ENCODE data around the gene BANF2.
"Not testable (repeated sequence)": the region's sequence is repeated elsewhere in the genome, so short reads cannot be mapped to it uniquely, and the experiment has no call there.

Gene BANF2

DNA sequence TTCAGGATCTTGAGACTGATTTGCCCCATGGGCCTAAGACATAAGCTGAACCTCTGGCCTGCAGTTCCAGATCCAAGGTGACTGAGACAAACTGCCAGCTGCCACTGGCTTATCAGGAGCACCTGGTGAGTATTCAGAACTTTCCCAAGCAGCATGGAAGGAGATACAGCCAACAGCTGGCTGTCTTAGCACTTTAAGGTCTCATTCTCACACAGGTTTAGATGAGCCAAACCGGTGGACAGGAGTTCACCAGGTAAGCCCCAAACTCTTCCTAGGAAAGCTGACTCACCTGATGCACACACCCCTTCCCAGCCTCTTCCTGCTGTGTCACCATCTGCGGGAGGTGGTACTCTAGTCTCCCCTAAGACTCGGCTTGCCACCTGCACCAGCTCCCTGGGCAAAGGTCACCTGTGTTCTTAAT, at the start of gene BANF2:
TSS of gene BANF2 (plus strand) at position 36 of the 421 bp plus-strand sequence. CDS start 25,060 bp downstream, outside the sequence.
- no peak for DNase-seq

GRCh38 chr20:17650301-17651128, 49.3 kb upstream of the BANF2 start:
- no peak for DNase-seq

DNA sequence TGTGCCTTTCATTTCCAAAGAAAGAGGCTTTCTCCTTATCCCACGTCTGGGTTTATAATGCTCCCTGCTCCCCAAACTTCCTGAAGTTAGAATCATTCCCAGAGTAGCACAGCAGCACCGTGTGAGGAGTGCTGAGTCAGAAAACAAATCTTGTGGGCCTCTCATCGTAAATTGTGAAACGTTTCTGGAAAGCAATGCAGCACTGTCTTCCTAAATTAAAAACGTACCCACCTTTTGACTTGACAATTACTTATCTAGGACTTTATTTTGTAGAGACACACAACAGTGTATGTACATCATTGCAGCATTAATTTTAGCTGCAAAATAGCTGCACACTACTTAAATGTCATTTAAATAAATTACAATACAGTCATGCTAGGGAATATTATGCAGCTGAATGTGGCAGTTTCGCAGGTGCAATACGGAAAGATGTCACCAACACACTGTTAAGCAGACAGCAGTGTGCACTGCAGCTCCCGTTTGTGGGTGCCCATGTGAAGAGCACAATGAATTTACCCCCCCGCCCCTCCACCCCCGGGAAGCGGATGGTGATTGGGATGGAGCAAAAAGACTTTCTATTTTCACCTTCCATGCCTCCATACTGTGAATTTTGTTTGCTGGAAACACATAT, 48.5 kb upstream of the BANF2 start:
- DNase-seq: no peak

DNA sequence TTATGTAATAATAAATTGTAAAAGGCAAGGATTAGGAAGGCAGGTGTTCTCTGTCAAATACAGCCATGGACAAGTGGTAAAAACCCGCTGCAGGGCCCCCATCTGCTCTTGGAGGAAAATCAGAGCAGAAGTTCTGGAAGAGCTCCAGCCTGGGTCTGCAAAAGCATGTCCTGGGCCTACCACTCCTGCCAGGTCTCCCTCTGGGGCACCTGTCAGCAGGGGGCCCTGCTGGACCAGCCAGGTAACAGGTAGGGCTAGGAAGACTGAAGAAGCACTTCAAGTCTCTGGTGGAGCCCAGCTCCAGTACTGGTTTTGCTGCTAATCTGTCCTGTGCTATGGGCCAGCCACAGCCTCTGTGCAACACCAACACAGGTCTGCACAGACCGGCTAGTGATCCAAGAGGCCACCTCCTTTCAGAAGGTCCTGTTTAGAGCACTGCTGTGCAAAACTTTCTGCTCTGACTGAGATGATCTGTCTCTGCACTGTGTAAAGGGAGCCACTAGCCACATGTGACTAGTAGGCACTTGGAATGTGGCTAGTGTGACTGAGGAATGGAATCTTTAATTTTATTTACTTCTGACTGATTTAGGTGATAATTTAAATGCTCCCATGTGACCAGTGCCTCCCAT, 47.9 kb upstream of the BANF2 start:
- DNase-seq: no peak

DNA sequence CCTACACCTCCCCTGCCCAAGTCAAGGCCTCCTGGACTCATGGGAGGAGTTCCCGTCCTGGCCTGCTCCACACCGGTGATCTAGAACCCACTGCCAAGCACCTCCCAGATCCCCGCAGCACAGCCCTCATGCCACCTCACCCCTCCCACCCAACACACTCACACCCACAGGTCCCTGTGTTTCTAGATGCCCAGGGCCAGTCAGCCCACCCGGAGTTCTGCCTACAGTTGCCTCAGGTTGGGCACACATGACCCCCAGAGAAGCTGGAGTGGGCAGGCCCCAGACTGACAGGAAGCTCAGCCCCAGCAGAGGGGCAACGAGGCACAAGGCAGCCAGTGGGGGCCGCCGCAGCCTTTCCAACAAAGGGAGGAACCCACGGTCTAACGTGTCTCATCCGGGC, 47.4 kb upstream of the BANF2 start:
- DNase-seq: no peak

GRCh38 chr20:17653835-17654648, 45.7 kb upstream of the BANF2 start:
- DNase-seq: no peak

GRCh38 chr20:17654649-17655285, 45.0 kb upstream of the BANF2 start:
- DNase-seq: no peak

GRCh38 chr20:17655286-17655651, 44.5 kb upstream of the BANF2 start:
- DNase-seq: no peak

- no peak for DNase-seq
Measured at GRCh38 chr20:17655865-17656479, 43.8 kb upstream of the BANF2 start.

- DNase-seq: no peak
Measured at GRCh38 chr20:17657079-17657825, 42.5 kb upstream of the BANF2 start.

DNA sequence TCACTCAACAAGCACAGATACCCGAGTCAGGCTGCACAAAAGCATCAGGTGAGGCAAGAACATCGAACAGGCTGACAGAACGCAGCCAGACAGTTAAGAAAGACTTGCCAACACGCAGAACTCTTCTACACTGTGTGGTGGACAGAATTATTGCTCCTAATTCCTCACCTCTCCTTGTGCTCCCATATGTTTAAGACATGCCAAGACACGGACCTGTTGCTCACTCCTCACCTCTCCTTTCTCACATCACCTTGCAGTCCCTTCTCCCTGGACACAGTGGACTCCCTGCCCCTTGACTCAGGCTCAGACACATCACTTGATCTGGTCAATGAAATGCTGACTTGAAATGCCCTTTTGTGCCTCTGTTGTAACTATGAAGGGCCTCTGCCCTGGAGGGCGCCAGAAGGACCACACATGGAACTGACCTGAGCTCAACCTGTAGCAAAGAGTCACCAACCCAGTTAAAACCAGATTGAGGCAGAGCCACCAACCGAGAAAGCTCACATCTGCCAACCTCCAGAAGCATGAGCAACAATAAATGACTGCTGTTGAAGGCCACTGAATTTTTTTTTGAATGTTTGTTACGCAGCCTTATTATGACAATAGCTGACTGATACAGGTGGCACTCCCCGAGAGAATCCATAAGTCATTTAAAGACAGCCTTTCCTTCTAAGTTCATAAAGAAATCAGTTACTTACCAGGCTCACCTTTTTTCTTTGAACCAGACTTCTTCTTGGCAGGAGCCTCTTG, 41.7 kb upstream of the BANF2 start:
- DNase-seq: no peak

DNA sequence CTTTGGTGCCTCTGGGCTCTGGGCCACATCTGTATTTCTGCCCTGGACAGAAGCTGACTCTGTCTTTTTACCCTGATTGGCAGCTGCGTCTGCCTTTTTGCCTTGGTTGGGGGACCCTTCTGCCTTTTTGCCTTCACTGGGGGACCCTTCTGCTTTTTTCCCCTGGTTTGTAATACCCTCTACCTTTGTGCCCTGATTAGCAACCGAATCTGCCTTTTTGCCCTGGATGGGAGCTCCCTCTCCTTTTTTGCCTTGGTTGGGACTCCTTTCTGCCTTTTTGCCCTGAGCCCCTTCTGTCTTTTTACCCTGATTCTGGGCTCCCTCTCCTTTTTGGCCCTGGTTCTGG, 41.1 kb upstream of the BANF2 start:
- no peak for DNase-seq

DNA sequence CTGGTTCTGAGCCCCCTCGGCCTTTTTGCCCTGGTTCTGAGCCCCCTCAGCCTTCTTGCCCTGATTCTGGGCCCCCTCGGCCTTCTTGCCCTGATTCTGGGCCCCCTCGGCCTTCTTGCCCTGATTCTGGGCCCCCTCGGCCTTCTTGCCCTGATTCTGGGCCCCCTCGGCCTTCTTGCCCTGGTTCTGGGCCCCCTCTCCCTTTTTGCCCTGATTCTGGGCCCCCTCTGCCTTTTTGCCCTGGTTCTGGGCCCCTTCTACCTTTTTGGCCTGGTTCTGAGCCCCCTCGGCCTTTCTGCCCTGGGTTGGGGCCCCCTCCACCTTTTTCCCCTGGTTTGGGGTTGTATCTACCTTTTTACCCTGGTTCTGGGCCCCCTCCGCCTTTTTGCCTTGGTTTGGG, 40.4 kb upstream of the BANF2 start:
- DNase-seq: not testable (repeated sequence)

DNA sequence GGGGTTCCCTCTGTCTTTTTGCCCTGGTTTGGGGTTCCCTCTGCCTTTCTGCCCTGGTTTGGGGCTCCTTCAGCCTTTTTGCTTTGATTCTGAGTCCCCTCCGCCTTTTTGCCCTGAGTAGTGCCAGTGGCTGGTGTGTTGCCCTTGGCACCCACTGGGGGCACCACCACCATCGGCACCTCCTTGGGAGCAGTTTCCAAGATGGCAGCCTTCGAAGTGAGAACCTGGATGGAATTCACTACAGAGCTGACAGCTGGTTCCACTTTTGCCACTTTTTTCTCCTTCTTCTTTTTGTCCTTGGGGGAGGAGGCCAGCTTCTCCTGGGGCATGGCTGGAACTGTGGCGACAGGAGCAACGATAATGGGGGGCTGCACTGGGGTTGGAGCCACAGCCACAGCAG, 40.0 kb upstream of the BANF2 start:
- no peak for DNase-seq

DNA sequence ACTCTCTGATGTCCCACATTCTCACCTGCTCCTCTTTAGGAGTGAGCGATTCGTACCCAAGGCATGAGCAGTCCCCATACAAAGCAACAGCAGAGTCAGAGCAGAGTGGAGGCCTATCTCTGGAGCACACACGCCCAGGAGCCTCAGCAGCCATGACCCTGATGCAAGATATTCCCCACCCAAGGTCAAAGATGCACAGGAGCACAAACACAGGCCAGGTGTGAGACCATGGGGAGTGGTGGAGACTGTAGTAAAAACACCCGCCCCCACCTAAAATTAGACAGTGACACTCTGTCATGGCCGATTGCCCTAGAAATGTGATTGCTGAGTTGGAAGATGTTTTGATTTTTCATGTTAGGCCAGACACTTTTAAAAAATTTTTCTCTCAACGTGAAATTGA, 39.1 kb upstream of the BANF2 start:
- DNase-seq: no peak

GRCh38 chr20:17661121-17661744, 38.5 kb upstream of the BANF2 start:
- DNase-seq: no peak

DNA sequence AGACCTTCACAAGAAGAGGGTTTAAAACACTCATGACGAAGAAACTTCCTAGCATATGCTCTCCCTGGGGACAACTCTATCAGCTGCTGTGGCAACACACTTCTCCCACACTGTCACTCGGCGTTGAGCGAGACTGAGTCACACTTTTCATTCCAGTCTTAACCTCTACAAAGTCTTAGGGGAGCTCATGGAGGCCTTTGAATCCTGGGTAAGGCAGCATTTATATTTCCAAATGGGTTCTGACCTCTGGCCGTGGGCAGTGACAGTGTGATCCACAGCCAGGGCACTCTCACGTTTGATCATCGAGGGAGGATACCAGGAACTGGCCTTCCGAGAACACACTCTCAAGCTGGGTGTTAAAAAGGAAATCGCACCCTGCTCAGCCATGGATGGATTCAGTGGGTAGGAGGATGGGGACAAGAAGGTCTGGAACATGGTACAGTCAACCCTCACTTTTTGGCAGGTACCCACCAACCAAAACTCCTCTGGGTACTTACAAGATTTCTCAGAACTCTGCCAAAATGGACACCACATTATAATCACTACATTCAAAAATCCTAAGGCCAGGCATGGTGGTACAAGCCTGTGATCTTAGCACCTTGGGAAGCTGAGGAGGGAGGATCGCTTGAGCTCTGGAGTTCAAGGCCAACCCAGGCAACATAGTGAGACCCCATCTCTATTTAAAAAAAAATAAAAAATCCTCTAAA, 37.3 kb upstream of the BANF2 start:
- DNase-seq: no peak

GRCh38 chr20:17663040-17663399, 36.7 kb upstream of the BANF2 start:
- DNase-seq: no peak

DNA sequence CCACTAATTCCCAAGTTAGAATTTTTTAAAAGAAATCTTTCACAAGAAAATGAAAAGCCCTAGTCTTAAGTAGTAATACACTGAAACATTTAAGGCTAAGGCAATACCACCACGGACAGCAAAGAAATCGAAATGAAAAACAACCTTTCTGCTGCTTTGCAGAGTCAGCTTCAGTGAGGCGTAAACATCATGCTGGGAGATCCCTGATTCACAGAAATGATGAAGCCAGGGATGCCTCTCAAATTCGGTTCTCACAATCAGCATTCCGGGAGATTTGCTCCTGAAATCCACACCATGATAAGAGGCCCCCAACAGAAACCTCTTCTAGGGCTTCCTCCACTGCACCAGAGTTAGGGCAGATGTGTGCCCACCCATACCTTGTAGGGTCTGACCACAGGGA, 36.3 kb upstream of the BANF2 start:
- no peak for DNase-seq
